ENCODE data around the gene ZNF764.

Gene ZNF764

DNA sequence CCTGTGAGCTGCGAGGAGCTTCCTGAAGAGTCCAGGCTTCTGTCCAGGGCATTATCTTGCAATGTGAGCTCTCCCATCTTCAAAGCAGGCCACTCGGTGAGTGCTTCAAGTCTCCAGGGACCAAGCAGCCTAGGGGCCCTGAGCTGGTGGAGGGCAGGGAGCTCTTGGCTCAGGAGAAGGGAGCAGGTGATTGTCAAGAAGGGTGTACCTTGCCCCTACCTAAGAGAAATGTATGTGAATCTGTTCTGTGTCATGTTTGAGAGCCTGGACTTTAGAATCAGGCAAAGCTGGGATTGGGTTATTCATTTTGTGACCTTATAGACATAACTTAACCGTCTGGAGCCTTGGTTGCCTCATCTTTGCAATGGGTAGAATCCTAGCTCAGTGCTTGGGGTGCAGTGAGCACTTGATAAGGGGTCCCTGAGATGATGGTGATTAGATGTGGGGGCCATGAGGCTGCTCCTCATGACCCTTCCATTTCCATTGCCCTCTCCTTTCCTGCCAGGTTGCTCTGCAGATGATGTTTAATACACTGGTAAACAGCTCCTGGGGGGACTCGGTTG, 47.7 kb downstream of the ZNF764 start:
- FAIRE-seq (no peak), DNase-seq (ENCODE audit: insufficient read length, low spot score) (no peak)

DNA sequence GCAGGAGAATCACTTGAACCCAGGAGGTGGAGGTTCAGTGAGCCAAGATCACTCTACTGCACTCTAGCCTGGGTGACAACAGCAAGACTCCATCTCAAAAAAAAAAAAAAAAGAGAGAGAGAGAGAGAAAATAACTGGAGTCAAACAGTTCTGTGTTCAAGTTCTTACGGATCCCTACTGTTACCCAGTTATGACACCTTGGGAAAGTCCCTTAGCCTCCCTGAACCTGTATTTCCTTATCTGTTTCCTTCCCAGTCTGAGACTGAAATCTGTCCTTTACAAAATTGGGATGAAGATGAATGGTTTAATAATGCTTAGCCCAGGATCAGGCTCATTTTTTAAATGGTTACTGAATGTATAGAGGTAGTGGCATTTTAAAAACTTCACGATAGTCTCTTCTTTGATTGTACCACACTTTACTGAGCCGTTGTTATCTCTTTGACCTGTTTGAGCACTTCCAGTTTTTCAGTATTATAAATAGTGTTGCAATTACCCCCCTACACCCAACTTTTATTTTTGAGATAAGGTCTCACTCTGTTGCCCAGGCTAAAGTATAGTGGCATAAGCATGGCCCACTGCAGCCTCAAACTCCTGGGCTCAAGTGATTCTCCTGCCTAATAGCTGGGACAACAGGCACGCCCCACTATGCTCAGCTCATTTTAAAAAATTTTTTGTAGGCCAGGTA, 49.0 kb downstream of the ZNF764 start:
- no peak for FAIRE-seq

More for the DNA sequence above, 49.0 kb downstream of the ZNF764 start:
- DNase-seq (ENCODE audit: insufficient read length, low spot score), result no peak

Data from GM19239 (cell line).